Inferior parietal cortex (tissue), 1 donor: ENCODE results near the gene TMEM131.
"Not testable (repeated sequence)": the region's sequence is repeated elsewhere in the genome, so short reads cannot be mapped to it uniquely, and the experiment has no call there.

Source experiments
- DNase-seq: peaks from one replicate; pipeline ENCODE4 v3.0.0-alpha.2; 2016; ENCODE audit errors: extremely low spot score

Gene TMEM131

GRCh38 chr2:97995734-97996624 lies at the start of gene TMEM131:
Gene TMEM131 (minus strand): TSS chr2:97995948. CDS start chr2:97995662, 286 bp downstream.
- DNase-seq, result peak; percentile 92

GRCh38 chr2:98044730-98045129 lies 49.0 kb upstream of the TMEM131 start:
- DNase-seq, result not testable (repeated sequence)

GRCh38 chr2:98043101-98043500 lies 47.4 kb upstream of the TMEM131 start:
- DNase-seq, result no peak

- no peak for DNase-seq
These were observed 44.7 kb upstream of the TMEM131 start for GRCh38 chr2:98040331-98040939.

- no peak for DNase-seq
These were observed 43.5 kb upstream of the TMEM131 start for GRCh38 chr2:98039085-98039756.

GRCh38 chr2:98037666-98038336 lies 42.1 kb upstream of the TMEM131 start:
- no peak for DNase-seq

GRCh38 chr2:98037206-98037605 lies 41.5 kb upstream of the TMEM131 start:
- no peak for DNase-seq

GRCh38 chr2:98036349-98037000 lies 40.7 kb upstream of the TMEM131 start:
- DNase-seq, result no peak

GRCh38 chr2:98034745-98035144 lies 39.0 kb upstream of the TMEM131 start:
- DNase-seq, result no peak

- no peak for DNase-seq
These were observed 36.3 kb upstream of the TMEM131 start for GRCh38 chr2:98032086-98032485.

- DNase-seq, result no peak
These were observed 34.0 kb upstream of the TMEM131 start for GRCh38 chr2:98029718-98030222.

- no peak for DNase-seq
These were observed 33.4 kb upstream of the TMEM131 start for GRCh38 chr2:98028931-98029717.

GRCh38 chr2:98028101-98028561 lies 32.4 kb upstream of the TMEM131 start:
- DNase-seq, result no peak

GRCh38 chr2:98027538-98027937 lies 31.8 kb upstream of the TMEM131 start:
- no peak for DNase-seq

GRCh38 chr2:98026927-98027522 lies 31.3 kb upstream of the TMEM131 start:
- no peak for DNase-seq

GRCh38 chr2:98026292-98026691 lies 30.5 kb upstream of the TMEM131 start:
- no peak for DNase-seq

- DNase-seq, result no peak
These were observed 29.8 kb upstream of the TMEM131 start for GRCh38 chr2:98025481-98026037.

GRCh38 chr2:98022067-98022466 lies 26.3 kb upstream of the TMEM131 start:
- not testable (repeated sequence) for DNase-seq

GRCh38 chr2:98020992-98021713 lies 25.4 kb upstream of the TMEM131 start:
- DNase-seq, result no peak
